Umbilical cord (tissue), 2 donors: ENCODE results near the gene POFUT1. TPM values are rescaled to one million over a fixed set of nuclear protein-coding genes. Genes with fewer than 3 reads are reported as not detected.

ENCODE experiments used
- DNase-seq: peaks from one replicate; pipeline ENCODE4 v3.0.0-alpha.2; 2015; ENCODE audit warnings: low spot score
- total RNA-seq: library from RNA; depleted of rRNA; stranded (reverse); fragments of >200 nt; gene quantifications from one replicate; pipeline ENCODE4 v1.2.3, GENCODE V29; 2014; ENCODE audit warnings: low replicate concordance; ENCODE audit not compliant: insufficient read depth

The POFUT1 gene
- total RNA-seq, 1 donor from 2014 or later: 43.1 TPM

DNA sequence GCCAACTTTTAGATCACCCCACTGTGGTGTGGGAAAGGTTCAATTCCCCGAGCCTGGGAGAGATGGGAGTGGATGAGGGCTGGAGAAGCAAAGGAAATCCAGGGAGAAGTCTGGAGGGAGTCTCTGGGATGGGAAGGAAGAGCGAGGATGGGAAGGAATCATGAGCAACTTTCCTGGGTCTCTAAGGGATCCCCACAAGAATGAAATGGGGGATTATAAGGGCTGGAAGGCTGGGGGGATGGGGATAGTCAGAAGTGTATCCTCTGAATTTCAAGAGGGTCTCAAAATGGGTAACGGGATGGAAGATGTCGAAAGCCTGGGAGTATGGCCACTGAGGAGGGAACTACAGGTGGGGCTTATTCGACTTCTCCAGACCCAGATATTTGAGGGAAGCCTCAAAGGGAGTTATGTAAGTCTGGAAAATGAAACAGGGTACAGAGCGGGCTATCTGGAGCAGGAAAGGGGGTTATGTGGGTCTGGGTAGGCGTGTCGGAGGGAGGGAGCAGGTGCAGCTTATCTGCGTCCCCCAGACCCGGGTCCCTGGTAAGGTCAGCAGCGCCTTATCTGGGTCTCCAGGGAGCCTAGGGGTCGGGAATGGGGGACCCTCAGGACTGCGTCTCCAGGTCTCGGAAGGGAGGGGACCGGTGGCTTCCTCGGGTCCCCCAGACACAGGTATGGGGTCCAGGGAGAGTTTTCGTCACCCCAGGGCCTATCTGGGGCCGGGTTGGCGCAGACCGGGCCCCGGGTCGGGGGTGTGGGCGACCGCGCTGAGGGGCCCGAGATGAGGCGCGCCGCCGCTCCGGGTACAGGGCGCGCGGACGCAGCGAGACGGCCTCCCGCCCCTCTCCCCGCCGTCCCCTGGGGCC, 687 bp upstream of the POFUT1 start:
- DNase-seq: no peak

DNA sequence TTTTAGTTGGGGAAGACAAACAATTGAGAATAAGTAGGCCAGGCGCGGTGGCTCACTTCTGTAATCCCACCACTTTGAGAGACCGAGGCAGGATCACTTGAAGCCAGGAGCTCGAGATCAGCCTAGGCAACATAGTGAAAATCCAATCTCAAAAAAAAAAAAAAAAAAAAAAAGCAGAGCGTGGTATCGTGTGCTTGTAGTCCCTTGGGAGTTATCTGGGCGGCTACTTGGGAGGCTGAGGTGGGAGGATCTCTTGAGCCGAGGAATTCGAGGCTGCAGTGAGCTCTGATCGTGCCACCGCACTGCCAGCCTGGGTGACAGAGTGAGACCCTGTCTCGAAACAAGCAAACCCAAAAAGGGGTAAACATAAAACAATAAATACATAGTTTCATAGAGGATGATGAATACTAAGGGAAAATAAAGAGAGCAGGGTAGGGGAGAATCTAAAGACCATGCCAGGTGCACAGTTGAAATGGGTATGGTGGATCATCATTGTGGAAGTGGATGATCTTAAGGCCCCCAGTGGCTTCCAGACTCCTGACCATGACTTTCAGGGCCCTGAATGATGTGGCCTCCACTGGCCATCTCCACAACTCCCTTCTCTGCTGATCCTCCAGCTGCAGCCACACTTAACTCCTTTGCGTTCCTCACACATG, 947 bp downstream of the POFUT1 start:
- no peak for DNase-seq

DNA sequence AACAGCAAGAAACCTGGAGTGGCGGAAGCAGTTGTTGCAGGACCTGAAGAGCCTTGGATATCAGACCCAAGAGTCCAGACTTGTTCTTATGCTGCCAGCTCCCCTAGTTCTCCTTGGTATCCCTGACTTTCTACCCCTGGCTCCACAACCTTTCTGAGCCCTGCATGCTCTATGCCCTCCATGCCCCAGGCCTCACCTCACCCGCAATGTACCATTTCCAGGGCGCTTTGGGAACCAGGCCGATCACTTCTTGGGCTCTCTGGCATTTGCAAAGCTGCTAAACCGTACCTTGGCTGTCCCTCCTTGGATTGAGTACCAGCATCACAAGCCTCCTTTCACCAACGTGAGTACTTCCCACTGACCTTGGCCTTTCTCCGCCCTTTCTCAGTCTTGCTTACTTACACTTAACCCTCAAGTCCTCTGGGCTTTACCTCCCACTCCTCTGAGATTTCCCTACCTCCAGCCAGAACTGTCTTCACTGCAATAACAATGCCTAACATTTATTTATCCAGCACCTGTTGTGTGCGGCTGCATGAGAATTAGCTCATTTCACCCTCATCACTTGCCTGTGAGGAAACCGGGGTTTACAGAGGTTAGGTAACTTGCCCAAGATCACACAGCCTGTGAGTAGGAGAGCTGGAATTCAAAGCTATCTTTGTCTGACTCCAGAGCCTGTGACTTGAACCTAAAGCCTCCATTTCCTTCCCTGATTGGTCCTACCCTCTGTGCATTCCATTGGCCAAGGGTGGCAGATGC, 2.3 kb downstream of the POFUT1 start:
- DNase-seq: no peak

DNA sequence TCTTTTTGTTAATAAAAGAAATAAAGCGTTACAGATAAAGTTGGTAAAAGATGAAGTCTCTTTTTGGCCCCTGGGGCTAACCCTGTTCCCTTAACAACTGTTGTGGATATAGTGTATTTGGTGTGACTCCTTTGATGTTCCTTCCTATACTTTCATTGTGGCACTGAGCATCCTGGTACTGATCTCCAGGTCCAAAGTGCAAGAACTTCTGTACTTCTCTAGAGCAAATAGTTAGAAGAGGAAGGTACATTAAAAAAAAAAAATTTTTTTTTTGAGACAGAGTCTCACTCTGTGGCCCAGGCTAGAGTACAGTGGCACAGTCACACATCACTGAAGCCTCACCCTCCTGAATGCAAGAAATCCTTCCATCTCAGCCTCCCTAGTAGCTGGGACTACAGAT, 6.2 kb downstream of the POFUT1 start:
- DNase-seq: no peak

DNA sequence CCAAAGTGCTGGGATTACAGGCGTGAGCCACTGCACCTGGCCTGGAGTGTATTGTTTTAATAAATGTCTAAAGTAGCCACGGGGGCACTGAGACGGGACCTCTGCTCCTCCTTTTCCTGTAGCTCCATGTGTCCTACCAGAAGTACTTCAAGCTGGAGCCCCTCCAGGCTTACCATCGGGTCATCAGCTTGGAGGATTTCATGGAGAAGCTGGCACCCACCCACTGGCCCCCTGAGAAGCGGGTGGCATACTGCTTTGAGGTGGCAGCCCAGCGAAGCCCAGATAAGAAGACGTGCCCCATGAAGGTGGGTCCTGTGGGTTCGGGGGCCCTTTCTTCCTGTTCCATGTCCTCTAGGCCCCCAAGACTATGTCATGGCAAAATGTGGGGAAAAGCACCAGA, 7.5 kb downstream of the POFUT1 start:
- no peak for DNase-seq

DNA sequence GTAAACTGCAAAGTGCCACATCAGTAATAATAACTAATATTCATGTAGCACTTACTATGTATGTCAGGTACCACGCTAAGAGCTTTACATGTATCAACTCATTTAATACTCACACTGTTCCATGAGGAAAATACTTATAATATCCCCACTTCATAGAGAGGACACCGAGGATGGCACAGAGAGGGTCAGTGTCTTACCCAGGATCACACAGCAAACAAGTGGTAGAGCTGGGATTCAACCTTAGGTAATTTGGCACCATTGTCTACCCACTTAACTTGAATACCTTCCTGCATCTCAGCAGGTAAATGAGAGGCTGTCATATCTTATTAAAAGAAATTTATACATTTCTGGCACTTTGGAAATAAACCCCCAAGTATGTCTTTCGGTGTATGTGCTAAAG, 8.0 kb downstream of the POFUT1 start:
- DNase-seq: no peak

DNA sequence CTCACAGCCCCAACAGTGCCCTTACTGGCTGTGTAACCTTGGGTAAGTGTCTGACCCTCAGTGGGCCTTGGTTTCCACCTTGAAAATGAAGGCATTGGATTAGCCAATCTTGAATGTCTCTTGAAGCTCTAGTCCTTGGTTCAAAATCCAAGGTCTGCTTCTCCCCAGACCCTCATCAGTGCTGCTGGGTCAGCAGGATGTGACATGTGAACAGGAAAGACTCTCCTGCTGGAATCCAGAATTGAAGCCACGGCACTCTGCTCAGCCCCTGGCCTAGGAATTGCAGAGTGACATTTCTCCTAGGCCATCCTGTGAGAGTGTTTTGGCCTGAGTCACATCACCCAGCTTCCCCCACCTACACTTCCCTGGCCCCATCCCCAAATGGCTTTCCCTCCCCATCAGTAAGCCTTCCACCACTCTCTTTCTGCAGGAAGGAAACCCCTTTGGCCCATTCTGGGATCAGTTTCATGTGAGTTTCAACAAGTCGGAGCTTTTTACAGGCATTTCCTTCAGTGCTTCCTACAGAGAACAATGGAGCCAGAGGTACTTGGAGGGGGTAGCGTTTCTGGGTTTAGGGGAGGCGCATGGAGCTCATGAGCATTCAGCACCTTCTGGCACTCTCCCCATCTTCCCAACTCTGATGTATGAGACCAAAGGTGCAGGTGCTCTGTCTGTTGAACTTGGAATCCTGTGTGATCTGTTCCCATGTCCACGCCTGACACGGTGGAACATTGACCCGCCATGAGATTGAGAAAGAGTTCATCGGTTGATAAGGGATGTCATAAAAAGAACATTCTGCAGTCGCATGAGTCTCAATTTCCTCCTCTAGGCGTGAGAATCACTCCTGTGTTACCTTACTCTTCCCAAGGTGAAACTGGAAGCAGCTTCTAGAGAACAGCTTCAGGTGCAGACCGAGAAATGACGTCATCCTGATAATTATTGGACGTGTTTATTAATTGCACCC, 8.8 kb downstream of the POFUT1 start:
- DNase-seq: no peak

DNA sequence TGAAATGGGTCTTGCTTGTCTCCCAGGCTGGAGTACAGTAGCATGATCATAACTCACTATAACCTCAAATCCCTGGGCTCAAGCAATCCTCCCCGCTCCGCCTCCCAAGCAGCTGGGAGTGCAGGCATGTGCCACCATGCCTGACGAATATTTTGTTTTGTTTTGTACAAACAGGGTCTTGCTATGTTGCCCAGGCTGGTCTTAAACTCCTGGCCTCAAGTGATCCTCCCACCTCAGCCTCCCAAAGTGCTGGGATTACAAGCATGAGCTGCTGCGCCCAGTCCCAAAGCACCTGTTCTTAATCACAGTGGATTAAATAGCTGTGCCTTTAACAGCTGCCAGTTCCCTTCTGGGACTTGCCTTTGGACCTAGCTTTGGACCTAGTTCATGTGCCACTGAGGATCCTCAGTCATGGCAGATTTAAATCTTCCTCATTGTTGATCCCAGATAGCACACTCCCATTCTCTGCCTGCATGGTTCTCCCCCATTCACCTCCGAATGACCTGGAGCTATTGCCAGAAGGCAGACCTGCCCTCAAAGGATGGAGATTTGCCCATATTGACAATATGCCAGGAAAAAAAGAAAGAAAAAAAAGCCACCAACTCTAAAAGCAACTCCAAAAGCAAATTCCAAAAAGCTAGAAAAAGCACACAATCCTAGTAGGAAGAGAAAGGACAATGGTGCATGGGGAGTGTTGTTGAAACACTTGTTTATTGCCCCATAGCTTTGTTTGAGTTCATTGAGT, 10.6 kb downstream of the POFUT1 start:
- DNase-seq: no peak

DNA sequence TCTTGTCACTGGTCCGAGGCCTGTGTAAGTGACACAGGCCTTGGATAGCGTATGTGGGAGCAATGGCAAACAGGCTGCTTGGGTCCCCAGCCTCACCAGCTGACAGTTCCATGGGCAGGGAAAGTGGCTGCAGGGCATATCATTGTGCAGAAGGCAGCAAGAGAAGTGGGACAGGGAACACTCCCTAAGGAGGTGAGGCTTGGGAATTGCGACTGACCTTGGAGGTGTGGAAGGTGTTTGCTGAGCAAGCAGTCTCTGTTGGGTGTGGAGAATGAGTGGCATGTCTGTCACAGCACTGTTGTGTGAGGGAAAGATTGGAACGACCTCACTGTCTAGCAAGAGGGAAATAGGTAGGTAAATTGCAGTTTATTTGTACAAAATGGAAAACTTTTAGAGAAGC, 16.8 kb downstream of the POFUT1 start:
- no peak for DNase-seq

DNA sequence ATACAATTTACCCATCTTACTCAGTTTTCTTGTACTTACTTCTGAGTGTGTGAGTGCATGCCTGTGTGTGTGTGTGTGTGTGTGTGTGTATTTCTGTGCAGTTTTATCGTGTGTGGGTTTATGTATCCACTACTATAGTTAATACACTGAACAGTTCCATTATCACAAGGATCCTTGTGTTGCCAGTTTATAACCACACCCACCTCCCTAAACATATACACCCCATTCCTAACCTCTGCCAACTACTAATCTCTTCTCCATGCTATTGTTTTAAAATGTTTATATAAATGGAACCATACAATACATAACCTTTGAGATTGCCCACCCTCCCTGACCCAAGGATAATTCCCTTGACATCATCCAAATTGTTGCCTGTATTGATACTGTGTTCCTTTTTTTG, 18.7 kb downstream of the POFUT1 start:
- no peak for DNase-seq

DNA sequence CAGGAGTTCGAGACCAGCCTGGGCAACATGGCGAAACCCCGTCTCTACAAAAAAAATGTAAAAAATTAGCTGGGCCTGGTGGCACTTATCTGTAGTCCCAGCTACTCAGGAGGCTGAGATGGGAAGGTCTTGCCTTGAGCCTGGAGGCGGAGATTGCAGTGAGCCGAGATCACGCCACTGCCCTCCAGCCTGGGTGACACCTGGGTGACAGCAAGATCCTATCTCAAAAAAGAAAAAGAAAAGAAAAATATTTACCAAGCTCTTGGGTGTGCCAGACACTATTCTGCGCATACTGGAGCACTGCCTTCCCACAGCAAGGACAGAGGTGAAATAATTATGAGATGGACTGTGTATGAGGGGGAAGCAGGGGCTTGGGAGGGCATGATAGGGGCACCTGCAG, 19.6 kb downstream of the POFUT1 start:
- no peak for DNase-seq

DNA sequence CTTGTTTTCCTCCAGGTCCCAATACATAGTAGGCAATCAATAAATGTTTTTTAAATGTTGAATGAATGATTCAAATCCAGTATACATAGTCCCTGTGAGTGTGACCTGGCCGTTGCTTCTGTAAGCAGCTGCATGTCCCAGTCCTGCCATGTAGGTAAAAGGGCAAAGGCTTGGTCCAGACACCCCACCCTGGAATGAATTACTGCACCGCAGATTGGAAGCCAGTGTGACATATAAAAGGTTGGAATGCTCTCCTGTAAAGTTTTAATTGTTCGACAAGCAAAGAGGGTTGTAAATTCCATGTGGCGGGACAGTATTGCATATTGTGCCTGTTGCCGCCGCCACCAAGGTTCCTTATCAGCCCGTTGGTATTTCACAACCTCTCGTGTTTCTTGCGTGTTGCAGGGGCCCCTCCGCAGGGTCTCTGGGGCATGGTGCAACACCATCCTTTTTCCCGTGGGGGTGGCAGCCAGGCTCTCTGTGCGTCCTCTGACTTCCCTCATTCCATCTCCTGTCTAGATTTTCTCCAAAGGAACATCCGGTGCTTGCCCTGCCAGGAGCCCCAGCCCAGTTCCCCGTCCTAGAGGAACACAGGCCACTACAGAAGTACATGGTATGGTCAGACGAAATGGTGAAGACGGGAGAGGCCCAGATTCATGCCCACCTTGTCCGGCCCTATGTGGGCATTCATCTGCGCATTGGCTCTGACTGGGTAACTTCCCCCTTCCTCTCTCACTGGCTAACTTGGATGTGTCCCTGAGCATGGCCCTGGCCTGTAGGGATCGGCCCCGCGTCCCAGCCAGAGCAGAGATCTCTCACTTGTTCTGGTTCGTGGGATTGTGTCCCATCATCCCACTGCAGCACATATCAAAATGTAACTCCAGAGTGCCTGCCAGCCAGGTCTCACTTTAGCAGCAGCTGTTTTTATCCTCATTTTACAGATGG, 20.3 kb downstream of the POFUT1 start:
- no peak for DNase-seq

DNA sequence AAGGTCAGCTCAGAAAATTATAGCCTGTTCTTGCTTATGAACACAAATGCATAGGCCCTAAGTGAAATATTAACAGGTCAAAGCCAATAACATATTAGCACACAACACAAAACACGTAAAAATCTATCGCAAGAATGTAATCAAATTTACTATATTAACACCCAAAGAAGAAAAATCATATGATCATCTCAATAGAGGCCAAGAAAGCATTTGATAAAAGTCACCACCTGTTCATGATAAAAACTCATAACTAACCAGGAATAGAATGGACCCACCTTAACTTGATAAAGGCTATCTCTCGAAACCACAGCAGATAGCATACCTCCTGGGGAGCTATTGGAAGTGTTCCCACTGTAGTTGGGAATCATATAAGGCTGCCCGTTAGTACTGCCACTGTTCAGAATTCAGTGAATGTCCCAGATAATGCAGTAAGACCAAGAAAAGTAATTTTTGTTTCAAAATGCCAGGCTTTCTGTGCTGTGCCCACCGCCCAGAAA, 21.6 kb downstream of the POFUT1 start:
- DNase-seq: no peak

DNA sequence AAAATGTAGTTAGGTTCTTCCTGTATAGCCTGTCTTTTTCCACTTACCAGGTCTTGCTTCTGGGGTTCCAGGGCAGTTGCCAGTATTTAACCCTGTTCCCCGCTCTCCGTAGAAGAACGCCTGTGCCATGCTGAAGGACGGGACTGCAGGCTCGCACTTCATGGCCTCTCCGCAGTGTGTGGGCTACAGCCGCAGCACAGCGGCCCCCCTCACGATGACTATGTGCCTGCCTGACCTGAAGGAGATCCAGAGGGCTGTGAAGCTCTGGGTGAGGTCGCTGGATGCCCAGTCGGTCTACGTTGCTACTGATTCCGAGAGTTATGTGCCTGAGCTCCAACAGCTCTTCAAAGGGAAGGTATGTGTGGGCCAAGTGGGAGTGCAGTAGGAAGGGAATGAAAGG, 23.0 kb downstream of the POFUT1 start:
- no peak for DNase-seq

DNA sequence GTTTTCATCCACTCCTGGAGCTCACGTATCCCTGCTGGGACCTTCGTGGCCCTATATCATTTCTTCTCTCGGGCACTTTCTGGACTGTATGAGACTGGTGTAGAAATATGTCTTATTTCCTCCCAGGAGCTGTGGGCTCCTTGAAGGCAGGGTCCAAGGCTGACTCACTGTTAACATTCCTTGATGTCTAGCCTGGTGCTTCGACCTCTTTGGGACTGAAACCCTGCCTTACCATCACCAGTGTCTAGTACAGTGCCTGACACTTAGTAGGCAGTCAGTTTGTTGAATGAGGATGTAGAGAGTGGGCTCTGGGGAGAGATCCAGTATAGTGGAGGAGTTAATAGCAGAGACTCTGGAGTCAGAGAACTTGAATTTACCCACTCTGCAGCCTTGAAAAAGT, 23.6 kb downstream of the POFUT1 start:
- DNase-seq: no peak

DNA sequence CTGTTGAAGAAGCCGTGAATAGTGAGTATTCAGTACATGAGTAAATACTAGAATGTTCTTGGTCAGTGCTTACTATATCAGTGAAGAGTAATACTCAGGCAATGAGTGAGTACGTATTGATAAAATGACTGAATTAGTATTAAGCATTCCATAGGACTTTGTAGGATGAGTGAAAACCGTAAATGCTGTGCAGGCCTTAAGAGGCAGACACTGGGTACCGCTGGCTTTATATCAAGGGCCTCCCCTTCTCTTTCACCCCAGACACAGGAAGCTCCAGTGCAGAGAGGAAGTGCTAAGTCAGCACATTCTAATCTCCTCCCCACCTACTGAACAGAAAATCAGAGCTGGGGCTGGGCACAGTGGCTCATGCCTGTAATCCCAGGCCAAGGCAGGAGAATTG, 24.2 kb downstream of the POFUT1 start:
- peak; percentile 86 for DNase-seq

DNA sequence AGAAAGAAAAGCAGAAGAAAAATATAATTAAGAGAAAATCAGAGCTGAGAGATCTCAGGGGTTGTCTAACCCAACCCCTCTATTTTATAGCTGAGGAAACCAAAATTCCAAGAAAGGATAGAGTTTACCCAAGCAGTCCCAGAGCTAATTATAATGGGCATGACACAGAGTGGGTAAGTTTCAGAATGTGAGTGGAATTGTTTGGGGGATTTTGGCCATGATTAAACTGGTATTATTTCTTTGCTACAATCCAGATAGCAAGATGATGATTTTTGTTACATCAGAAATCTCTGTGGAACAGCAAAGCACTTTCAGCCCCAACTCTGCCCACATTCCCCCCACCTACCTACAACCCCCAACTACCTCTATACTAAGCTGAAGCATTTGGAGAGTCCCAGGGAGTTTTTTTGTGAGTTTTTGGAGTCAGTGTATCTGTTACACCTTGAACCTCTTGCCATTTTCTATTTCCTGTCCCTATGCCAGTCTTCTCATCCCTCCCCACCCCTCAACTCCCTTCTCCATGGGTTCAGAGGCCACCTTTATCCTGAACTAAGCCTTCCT, 24.7 kb downstream of the POFUT1 start:
- DNase-seq: no peak

DNA sequence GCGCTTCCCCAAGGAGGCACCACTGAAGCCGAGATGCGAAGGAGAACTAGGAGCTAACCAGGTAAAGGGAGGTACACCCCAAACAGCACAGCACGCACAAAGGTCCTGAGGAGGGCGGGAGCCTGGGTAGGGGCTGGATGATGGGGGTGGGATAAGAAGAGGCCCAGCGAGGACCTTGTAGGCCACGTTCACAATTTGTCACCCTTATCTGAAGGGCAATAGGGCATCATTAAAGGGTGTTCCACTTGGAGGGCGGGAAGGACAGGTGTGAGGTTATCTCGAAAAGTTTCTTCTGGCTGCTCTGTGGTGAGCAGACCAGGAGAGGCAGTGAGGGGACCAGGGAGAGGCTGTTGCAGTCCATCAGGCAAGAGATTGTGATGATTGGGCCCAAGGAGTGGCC, 25.6 kb downstream of the POFUT1 start:
- DNase-seq: no peak
